Small intestine (tissue), 7 donors: Measurements from ENCODE around the gene PXYLP1. TPM values are rescaled to one million over a fixed set of nuclear protein-coding genes. Genes with fewer than 3 reads are reported as not detected.

Experiments used
- DNase-seq, 2 donors: peaks; one replicate each; pipeline versions ENCODE4 v3.0.0 to v3.0.0-alpha.2; 2013
- FAIRE-seq: peaks from 2 replicates; lab custom pipeline; 2012; peaks lifted over from hg19 to GRCh38; lab: Jason Lieb, UNC
- H3K27ac ChIP-seq, 3 donors: one replicate each; pipeline ENCODE4 v1.5.1; 2013; ENCODE audit warnings: low read length in 2 of 3, mild to moderate bottlenecking in 2 of 3, control low read depth in 1 of 3, inconsistent platforms in 1 of 3, low read depth in 1 of 3, moderate library complexity in 1 of 3
- H3K27me3 ChIP-seq, 3 donors: one replicate each; pipeline ENCODE4 v1.6.1; 2013; ENCODE audit warnings: low read length in 3 of 3, inconsistent platforms in 1 of 3; ENCODE audit not compliant: control insufficient read depth in 3 of 3, insufficient read depth in 3 of 3
- H3K36me3 ChIP-seq, 3 donors: one replicate each; pipeline ENCODE4 v1.6.1; 2013; ENCODE audit warnings: low read length in 3 of 3, inconsistent platforms in 1 of 3, low read depth in 1 of 3, mild to moderate bottlenecking in 1 of 3, moderate library complexity in 1 of 3; ENCODE audit not compliant: control insufficient read depth in 3 of 3, insufficient read depth in 2 of 3
- H3K4me1 ChIP-seq, 3 donors: one replicate each; pipeline ENCODE4 v1.6.1; 2013; ENCODE audit warnings: low read length in 2 of 3, inconsistent platforms in 1 of 3, low read depth in 1 of 3, mild to moderate bottlenecking in 1 of 3, moderate library complexity in 1 of 3; ENCODE audit not compliant: control insufficient read depth in 3 of 3, insufficient read depth in 2 of 3
- H3K4me3 ChIP-seq, 3 donors: one replicate each; pipeline ENCODE4 v1.5.1; 2013; ENCODE audit warnings: low read length in 3 of 3, control low read depth in 1 of 3, inconsistent platforms in 1 of 3, low read depth in 1 of 3, mild to moderate bottlenecking in 1 of 3, moderate library complexity in 1 of 3
- H3K9me3 ChIP-seq, 2 donors: one replicate each; pipeline ENCODE4 v1.6.1; 2013; ENCODE audit warnings: low read depth in 1 of 2, low read length in 1 of 2; ENCODE audit not compliant: control insufficient read depth in 2 of 2, insufficient read depth in 1 of 2
- WGBS, 3 donors: extraction: QIAGEN DNeasy Blood & Tissue Kit; methylation state at CpG; one replicate each; pipeline ENCODE4 v1.1.7; 2013; 5-methylcytosine and 5-hydroxymethylcytosine counted together
- polyA plus RNA-seq, 4 donors: library from polyadenylated mRNA; stranded (reverse) in 3 of 4; unstranded in 1 of 4; fragments of 200-250 nt in 3 of 4; fragments of 120-200 nt in 1 of 4; gene quantifications; one replicate each; pipeline versions ENCODE4 v1.2.1 to v1.2.3, GENCODE V29; 2013
- donor health status: healthy with polysubstance abuse.
- donor health status: control.
- donor health status: control.
- donor health status: Bipolar disorder and iron deficiency.
- donor health status: healthy.

The PXYLP1 gene
- polyA plus RNA-seq, 4 donors, result 2.2 to 20.5 (median 5.0) TPM

GRCh38 chr3:141266186-141266585 is 34.6 kb downstream of the PXYLP1 start:
- peaks cover 0 to 3% (median 1%) of the 10 kb centered on the region in 3 donors for H3K4me1 ChIP-seq
- H3K9me3 ChIP-seq, result no peaks in the 10 kb centered on the region
- peak overlapping the region in 2 of 3 donors; percentile 27 to 63 for H3K27ac ChIP-seq
- no peaks in the 10 kb centered on the region for H3K27me3 ChIP-seq
- 90 to 97% (median 96%) methylated on average over 9 of the region's 9 CpGs for WGBS, 3 donors
- no peak for DNase-seq
- H3K36me3 ChIP-seq, result peaks cover 0 to 33% (median 0%) of the 10 kb centered on the region in 3 donors
- no peak for FAIRE-seq
- H3K4me3 ChIP-seq, result no peak overlapping the region

- Histone ChIP-seq H3K4me1 (peaks cover 2 to 11% (median 4%) of the 10 kb centered on the region in 3 donors), H3K36me3 (peaks cover 0 to 34% (median 0%) of the 10 kb centered on the region in 3 donors), H3K9me3 (no peaks in the 10 kb centered on the region), H3K27me3 (no peaks in the 10 kb centered on the region), H3K27ac (peak overlapping the region in 2 of 3 donors; percentile 27 to 63), H3K4me3 (no peak overlapping the region)
- FAIRE-seq (no peak), DNase-seq (peak in 1 of 2 donors; percentile 29)
- WGBS, 3 donors, result 62 to 74% (median 66%) methylated on average over 13 of the region's 13 CpGs
These were observed 35.4 kb downstream of the PXYLP1 start for GRCh38 chr3:141266797-141267555.

DNA sequence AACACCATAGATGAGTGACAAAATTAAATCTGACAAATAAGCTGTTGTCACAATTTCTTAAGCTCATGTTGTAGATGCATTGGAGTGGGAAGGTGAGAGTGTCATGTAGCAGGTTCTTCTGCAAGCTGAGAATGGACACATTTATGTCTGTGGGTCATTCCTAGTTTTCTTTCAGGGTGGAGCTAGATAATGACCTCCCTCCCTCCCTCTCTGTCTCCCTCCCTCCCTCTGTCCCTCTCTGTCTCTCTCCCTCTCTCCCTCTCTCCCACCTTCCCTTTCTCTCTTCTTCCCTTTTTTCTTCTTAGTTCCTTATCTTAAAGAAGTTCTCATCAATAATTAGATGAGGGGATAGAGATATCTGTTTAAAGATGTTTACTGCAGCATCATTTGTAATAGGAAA is 36.0 kb downstream of the PXYLP1 start:
- Histone ChIP-seq H3K4me3 (no peak overlapping the region), H3K36me3 (peaks cover 0 to 34% (median 0%) of the 10 kb centered on the region in 3 donors), H3K4me1 (peaks cover 2 to 12% (median 4%) of the 10 kb centered on the region in 3 donors), H3K9me3 (no peaks in the 10 kb centered on the region), H3K27me3 (no peaks in the 10 kb centered on the region), H3K27ac (peak overlapping the region in 2 of 3 donors; percentile 9 to 19)
- DNase-seq, result no peak
- FAIRE-seq, result no peak

DNA sequence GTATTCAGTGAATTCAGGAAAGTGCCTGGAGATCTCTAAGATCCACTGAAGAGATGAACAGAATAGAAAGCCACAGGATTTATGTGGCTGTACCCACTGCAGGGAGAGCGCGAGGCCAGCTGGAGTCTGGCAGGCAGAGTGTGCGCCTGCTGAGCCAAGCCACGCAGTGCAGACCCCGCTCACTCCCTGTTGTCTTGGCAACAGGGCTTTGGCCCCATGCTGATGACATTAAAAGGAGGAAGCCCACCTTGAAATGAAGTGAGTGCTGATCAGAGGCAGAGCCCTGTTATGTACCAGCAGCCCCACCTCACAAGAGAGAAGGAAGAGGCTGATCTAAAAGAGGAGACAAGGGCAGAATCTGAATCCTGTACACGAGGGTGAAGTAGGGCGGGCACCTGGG is 36.7 kb downstream of the PXYLP1 start:
- no peaks in the 10 kb centered on the region for H3K27me3 ChIP-seq
- FAIRE-seq, result no peak
- 85 to 94% (median 88%) methylated on average over 7 of the region's 7 CpGs for WGBS, 3 donors
- no peaks in the 10 kb centered on the region for H3K9me3 ChIP-seq
- H3K27ac ChIP-seq, result peak overlapping the region in 1 of 3 donors; percentile 40
- H3K4me3 ChIP-seq, result no peak overlapping the region
- H3K4me1 ChIP-seq, result peaks cover 2 to 12% (median 4%) of the 10 kb centered on the region in 3 donors
- H3K36me3 ChIP-seq, result peaks cover 0 to 34% (median 0%) of the 10 kb centered on the region in 3 donors
- no peak for DNase-seq

GRCh38 chr3:141268791-141269190 is 37.2 kb downstream of the PXYLP1 start:
- H3K27me3 ChIP-seq, result no peaks in the 10 kb centered on the region
- no peak overlapping the region for H3K4me3 ChIP-seq
- peaks cover 2 to 12% (median 4%) of the 10 kb centered on the region in 3 donors for H3K4me1 ChIP-seq
- no peaks in the 10 kb centered on the region for H3K9me3 ChIP-seq
- WGBS, 3 donors, result 89 to 98% (median 93%) methylated on average over 4 of the region's 4 CpGs
- DNase-seq, result no peak
- H3K36me3 ChIP-seq, result peaks cover 0 to 34% (median 0%) of the 10 kb centered on the region in 3 donors
- no peak overlapping the region for H3K27ac ChIP-seq
- no peak for FAIRE-seq

DNA sequence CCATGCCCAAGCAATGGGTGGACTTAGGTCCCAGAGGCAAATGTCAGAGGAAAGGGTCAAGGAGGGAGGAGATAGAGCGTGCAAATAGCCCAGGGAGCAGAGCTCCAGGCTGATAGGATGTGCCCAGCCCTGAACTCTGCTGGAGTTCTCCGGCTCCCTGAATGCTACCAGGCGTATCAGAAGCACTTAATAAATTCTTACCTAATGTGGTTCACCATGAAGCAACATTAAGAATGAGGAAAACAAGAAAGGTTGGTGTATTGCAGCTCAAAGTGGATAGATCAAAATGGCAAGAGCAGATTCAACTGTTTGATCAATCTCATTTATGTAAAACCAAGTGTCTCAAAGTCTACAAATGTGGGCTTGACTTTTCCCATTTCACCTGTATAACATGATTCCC is 38.3 kb downstream of the PXYLP1 start:
- Histone ChIP-seq H3K4me3 (no peak overlapping the region), H3K27me3 (no peaks in the 10 kb centered on the region), H3K27ac (no peak overlapping the region), H3K4me1 (peaks cover 2 to 12% (median 4%) of the 10 kb centered on the region in 3 donors), H3K9me3 (no peaks in the 10 kb centered on the region), H3K36me3 (peaks cover 0 to 37% (median 0%) of the 10 kb centered on the region in 3 donors)
- no peak for FAIRE-seq
- no peak for DNase-seq
- 92 to 97% (median 93%) methylated on average over 3 of the region's 3 CpGs for WGBS, 3 donors

DNA sequence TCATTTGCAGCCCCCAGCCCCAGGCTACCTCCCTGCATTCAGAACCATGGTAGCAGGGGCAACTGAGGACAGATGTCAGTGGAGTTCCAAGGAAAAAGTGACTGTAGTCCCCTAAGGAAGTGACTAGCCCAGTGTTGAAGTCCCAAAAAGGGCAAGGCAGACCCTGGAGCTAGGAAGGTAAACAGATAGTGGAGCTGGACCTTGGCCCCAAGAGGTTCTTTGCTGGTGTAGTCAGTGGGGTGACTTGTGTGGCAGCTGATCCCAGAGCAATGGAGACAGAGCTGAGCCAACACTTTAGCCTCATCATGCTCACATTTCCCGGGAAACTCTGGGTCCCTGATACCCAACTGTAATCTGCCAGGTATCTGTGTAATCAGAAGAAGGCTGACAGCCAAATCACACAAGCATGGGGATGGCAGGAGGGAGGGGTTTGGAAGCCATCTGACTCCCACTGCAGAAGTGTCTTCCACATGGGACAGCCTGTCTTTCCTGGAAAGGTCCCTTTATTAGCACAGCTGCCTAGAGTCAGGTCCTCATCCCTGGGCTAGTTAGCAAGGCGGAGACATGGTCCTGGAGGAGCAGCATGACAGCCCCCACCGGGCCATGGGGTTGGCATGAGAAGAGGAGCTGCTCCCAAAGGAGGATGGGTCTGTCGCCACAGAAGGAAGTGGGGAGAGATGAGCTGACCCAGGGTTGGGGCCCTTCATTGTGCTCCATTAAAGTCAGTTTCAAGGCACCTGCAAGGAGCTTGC is 39.8 kb downstream of the PXYLP1 start:
- Histone ChIP-seq H3K36me3 (peaks cover 0 to 30% (median 0%) of the 10 kb centered on the region in 3 donors), H3K9me3 (no peaks in the 10 kb centered on the region), H3K27me3 (no peaks in the 10 kb centered on the region), H3K27ac (peak overlapping the region in 1 of 3 donors; percentile 17), H3K4me3 (no peak overlapping the region), H3K4me1 (peaks cover 2 to 12% (median 4%) of the 10 kb centered on the region in 3 donors)
- FAIRE-seq (no peak), DNase-seq (peak; percentile 37 to 71)
- 73 to 82% (median 74%) methylated on average over 4 of the region's 4 CpGs for WGBS, 3 donors

- FAIRE-seq, result no peak
- no peaks in the 10 kb centered on the region for H3K9me3 ChIP-seq
- H3K27ac ChIP-seq, result no peak overlapping the region
- no peak for DNase-seq
- H3K27me3 ChIP-seq, result no peaks in the 10 kb centered on the region
- 90 to 95% (median 93%) methylated on average over 8 of the region's 8 CpGs for WGBS, 3 donors
- peaks cover 0 to 30% (median 0%) of the 10 kb centered on the region in 3 donors for H3K36me3 ChIP-seq
- no peak overlapping the region for H3K4me3 ChIP-seq
- H3K4me1 ChIP-seq, result peaks cover 2 to 12% (median 4%) of the 10 kb centered on the region in 3 donors
These were observed 41.5 kb downstream of the PXYLP1 start for GRCh38 chr3:141272906-141273662.
